Measurements from ENCODE around the gene HSDL2.
"Not testable (repeated sequence)": the region's sequence is repeated elsewhere in the genome, so short reads cannot be mapped to it uniquely, and the experiment has no call there.

The HSDL2 gene

DNA sequence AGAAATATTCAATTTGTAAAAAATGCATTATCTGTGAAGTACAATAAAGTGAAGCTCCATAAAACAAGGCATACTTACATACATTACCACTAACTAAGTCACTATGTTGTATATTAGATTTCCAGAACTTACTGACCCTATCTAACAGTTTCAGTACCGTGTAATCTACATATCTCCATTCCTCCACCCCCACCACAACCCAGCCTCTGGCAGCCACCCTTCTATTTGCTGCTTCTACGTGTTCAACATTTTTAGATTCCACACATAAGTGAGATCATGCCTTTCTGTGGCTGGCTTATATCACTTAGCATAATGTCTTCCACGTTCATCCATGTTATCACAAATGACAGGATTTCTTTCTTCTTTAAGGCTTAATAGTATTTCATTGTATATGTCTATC is 15.1 kb upstream of the HSDL2 start:
- TF ChIP-seq OSR1 (CRISPR knock-in tag; IDR thresholded peaks at IDR 0.05) (no peak), SNAI2 (CRISPR knock-in tag; IDR thresholded peaks at IDR 0.05) (no peak), PPARA (CRISPR knock-in tag; IDR thresholded peaks at IDR 0.05; ENCODE audit: borderline replicate concordance) (no peak), CSRNP3 (CRISPR knock-in tag; IDR thresholded peaks at IDR 0.05) (no peak), BACH2 (CRISPR knock-in tag; IDR thresholded peaks at IDR 0.05; ENCODE audit: borderline replicate concordance) (no peak), TOX (CRISPR knock-in tag; IDR thresholded peaks at IDR 0.05; ENCODE audit: borderline replicate concordance) (no peak), ZNF565 (CRISPR knock-in tag; conservative IDR thresholded peaks at IDR 0.05; ENCODE audit: low read depth) (no peak)
- TF ChIP-seq, protein P1, sequence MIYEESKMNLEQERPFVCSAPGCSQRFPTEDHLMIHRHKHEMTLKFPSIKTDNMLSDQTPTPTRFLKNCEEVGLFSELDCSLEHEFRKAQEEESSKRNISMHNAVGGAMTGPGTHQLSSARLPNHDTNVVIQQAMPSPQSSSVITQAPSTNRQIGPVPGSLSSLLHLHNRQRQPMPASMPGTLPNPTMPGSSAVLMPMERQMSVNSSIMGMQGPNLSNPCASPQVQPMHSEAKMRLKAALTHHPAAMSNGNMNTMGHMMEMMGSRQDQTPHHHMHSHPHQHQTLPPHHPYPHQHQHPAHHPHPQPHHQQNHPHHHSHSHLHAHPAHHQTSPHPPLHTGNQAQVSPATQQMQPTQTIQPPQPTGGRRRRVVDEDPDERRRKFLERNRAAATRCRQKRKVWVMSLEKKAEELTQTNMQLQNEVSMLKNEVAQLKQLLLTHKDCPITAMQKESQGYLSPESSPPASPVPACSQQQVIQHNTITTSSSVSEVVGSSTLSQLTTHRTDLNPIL (CRISPR knock-in tag; IDR thresholded peaks at IDR 0.05; ENCODE audit: low read depth): no peak
- no peak for ATAC-seq

DNA sequence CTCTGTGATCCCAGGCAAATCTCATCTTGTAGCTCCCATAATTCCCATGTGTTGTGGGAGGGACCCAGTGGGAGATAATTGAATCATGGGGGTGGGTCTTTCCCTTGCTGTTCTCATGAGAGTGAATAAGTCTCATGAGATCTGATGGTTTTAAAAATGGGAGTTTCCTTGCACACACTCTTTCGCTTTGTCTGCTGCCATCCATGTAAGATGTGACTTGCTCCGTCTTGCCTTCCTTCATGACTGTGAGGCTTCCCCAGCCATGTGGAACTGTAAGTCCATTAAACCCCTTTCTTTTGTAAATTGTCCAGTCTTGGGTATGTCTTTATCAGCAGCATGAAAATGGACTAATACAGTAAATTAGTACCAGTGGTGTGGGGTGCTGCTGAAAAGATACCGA is 14.7 kb upstream of the HSDL2 start:
- not testable (repeated sequence) for ATAC-seq

- no peak for ATAC-seq
- TF ChIP-seq ZNF8 (CRISPR knock-in tag; IDR thresholded peaks at IDR 0.05) (no peak), ZFP30 (CRISPR knock-in tag; IDR thresholded peaks at IDR 0.05) (no peak), BACH2 (CRISPR knock-in tag; IDR thresholded peaks at IDR 0.05; ENCODE audit: borderline replicate concordance) (no peak), GLIS3 (CRISPR knock-in tag; IDR thresholded peaks at IDR 0.05) (no peak), ZNF70 (CRISPR knock-in tag; IDR thresholded peaks at IDR 0.05) (no peak), ESRRG (CRISPR knock-in tag; IDR thresholded peaks at IDR 0.05) (no peak), SNAI2 (CRISPR knock-in tag; IDR thresholded peaks at IDR 0.05) (no peak), TCF4 (CRISPR knock-in tag; IDR thresholded peaks at IDR 0.05; ENCODE audit: borderline replicate concordance) (no peak), TSHZ2 (CRISPR knock-in tag; IDR thresholded peaks at IDR 0.05) (no peak), CSDC2 (CRISPR knock-in tag; IDR thresholded peaks at IDR 0.05) (no peak), PPARA (CRISPR knock-in tag; IDR thresholded peaks at IDR 0.05; ENCODE audit: borderline replicate concordance) (no peak), ISL1 (CRISPR knock-in tag; IDR thresholded peaks at IDR 0.05) (no peak), ZNF565 (CRISPR knock-in tag; conservative IDR thresholded peaks at IDR 0.05; ENCODE audit: low read depth) (no peak), CSRNP3 (CRISPR knock-in tag; IDR thresholded peaks at IDR 0.05) (no peak), POU6F1 (CRISPR knock-in tag; IDR thresholded peaks at IDR 0.05; ENCODE audit: borderline replicate concordance, low read depth) (no peak), ZC3H10 (CRISPR knock-in tag; IDR thresholded peaks at IDR 0.05) (no peak), ZFP3 (CRISPR knock-in tag; IDR thresholded peaks at IDR 0.05) (no peak)
- TF ChIP-seq, protein P1 (CRISPR knock-in tag; IDR thresholded peaks at IDR 0.05; ENCODE audit: low read depth): no peak
- TF ChIP-seq, protein P2, sequence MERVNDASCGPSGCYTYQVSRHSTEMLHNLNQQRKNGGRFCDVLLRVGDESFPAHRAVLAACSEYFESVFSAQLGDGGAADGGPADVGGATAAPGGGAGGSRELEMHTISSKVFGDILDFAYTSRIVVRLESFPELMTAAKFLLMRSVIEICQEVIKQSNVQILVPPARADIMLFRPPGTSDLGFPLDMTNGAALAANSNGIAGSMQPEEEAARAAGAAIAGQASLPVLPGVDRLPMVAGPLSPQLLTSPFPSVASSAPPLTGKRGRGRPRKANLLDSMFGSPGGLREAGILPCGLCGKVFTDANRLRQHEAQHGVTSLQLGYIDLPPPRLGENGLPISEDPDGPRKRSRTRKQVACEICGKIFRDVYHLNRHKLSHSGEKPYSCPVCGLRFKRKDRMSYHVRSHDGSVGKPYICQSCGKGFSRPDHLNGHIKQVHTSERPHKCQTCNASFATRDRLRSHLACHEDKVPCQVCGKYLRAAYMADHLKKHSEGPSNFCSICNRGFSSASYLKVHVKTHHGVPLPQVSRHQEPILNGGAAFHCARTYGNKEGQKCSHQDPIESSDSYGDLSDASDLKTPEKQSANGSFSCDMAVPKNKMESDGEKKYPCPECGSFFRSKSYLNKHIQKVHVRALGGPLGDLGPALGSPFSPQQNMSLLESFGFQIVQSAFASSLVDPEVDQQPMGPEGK (CRISPR knock-in tag; IDR thresholded peaks at IDR 0.05; ENCODE audit: borderline replicate concordance): no peak
These were observed 13.3 kb upstream of the HSDL2 start for GRCh38 chr9:112366591-112366990.

Measured in SK-N-SH treated with all-trans-retinoic acid at 6 μM for 48 hours (cell line).